ENCODE data around the gene RAD51. TPM values are rescaled to one million over a fixed set of nuclear protein-coding genes. Genes with fewer than 3 reads are reported as not detected.

Gene RAD51
- total and polyA plus RNA-seq, 4 donors: 2.5 to 7.9 (median 5.0) TPM

- Histone ChIP-seq H3K4me1 (ENCODE audit: control insufficient read depth, insufficient read depth, low read length) (no peaks in the 10 kb centered on the region), H3K27ac (ENCODE audit: low read depth, low read length) (no peak overlapping the region), H3K9me3 (ENCODE audit: control insufficient read depth, insufficient read depth, low read length) (no peaks in the 10 kb centered on the region), H3K27me3 (ENCODE audit: control insufficient read depth, insufficient read depth, low read length) (no peaks in the 10 kb centered on the region), H3K36me3 (ENCODE audit: control insufficient read depth, insufficient read depth, low read length) (peaks cover 68% of the 10 kb centered on the region), H3K4me3 (ENCODE audit: low read depth, low read length) (no peak overlapping the region)
- DNase-seq (ENCODE audit: low read depth in 4 of 6, low spot score in 6 of 6): no peak
- WGBS (ENCODE audit: insufficient coverage): no CpG with 5 or more reads among the region's 2 CpGs
Observed at GRCh38 chr15:40739854-40740253, 44.9 kb downstream of the RAD51 start.

GRCh38 chr15:40743485-40743901 lies 48.5 kb downstream of the RAD51 start:
- no peak for DNase-seq (ENCODE audit: low read depth in 4 of 6, low spot score in 6 of 6)
- no CpG with 5 or more reads among the region's 2 CpGs for WGBS (ENCODE audit: insufficient coverage)
- no peaks in the 10 kb centered on the region for H3K4me1 ChIP-seq (ENCODE audit: control insufficient read depth, insufficient read depth, low read length)
- peaks cover 65% of the 10 kb centered on the region for H3K36me3 ChIP-seq (ENCODE audit: control insufficient read depth, insufficient read depth, low read length)
- H3K4me3 ChIP-seq (ENCODE audit: low read depth, low read length): no peak overlapping the region
- no peak overlapping the region for H3K27ac ChIP-seq (ENCODE audit: low read depth, low read length)
- H3K9me3 ChIP-seq (ENCODE audit: control insufficient read depth, insufficient read depth, low read length): no peaks in the 10 kb centered on the region
- H3K27me3 ChIP-seq (ENCODE audit: control insufficient read depth, insufficient read depth, low read length): no peaks in the 10 kb centered on the region

GRCh38 chr15:40743921-40744814 lies 49.2 kb downstream of the RAD51 start:
- no peak for DNase-seq (ENCODE audit: low read depth in 4 of 6, low spot score in 6 of 6)
- WGBS (ENCODE audit: insufficient coverage): 83% methylated on average over 9 of the region's 12 CpGs
- no peaks in the 10 kb centered on the region for H3K27me3 ChIP-seq (ENCODE audit: control insufficient read depth, insufficient read depth, low read length)
- H3K9me3 ChIP-seq (ENCODE audit: control insufficient read depth, insufficient read depth, low read length): no peaks in the 10 kb centered on the region
- no peaks in the 10 kb centered on the region for H3K4me1 ChIP-seq (ENCODE audit: control insufficient read depth, insufficient read depth, low read length)
- no peak overlapping the region for H3K4me3 ChIP-seq (ENCODE audit: low read depth, low read length)
- no peak overlapping the region for H3K27ac ChIP-seq (ENCODE audit: low read depth, low read length)
- peaks cover 68% of the 10 kb centered on the region for H3K36me3 ChIP-seq (ENCODE audit: control insufficient read depth, insufficient read depth, low read length)

GRCh38 chr15:40744815-40745152 lies 49.8 kb downstream of the RAD51 start:
- no peak for DNase-seq (ENCODE audit: low read depth in 4 of 6, low spot score in 6 of 6)
- H3K27ac ChIP-seq (ENCODE audit: low read depth, low read length): no peak overlapping the region
- H3K36me3 ChIP-seq (ENCODE audit: control insufficient read depth, insufficient read depth, low read length): peaks cover 64% of the 10 kb centered on the region
- H3K4me1 ChIP-seq (ENCODE audit: control insufficient read depth, insufficient read depth, low read length): no peaks in the 10 kb centered on the region
- H3K27me3 ChIP-seq (ENCODE audit: control insufficient read depth, insufficient read depth, low read length): no peaks in the 10 kb centered on the region
- WGBS (ENCODE audit: insufficient coverage): 51% methylated on average over 3 of the region's 5 CpGs
- no peak overlapping the region for H3K4me3 ChIP-seq (ENCODE audit: low read depth, low read length)
- no peaks in the 10 kb centered on the region for H3K9me3 ChIP-seq (ENCODE audit: control insufficient read depth, insufficient read depth, low read length)

GRCh38 chr15:40746916-40747418 lies 52.0 kb downstream of the RAD51 start:
- H3K27me3 ChIP-seq (ENCODE audit: control insufficient read depth, insufficient read depth, low read length): no peaks in the 10 kb centered on the region
- H3K4me3 ChIP-seq (ENCODE audit: low read depth, low read length): no peak overlapping the region
- WGBS (ENCODE audit: insufficient coverage): 92% methylated on average over 2 of the region's 3 CpGs
- no peaks in the 10 kb centered on the region for H3K4me1 ChIP-seq (ENCODE audit: control insufficient read depth, insufficient read depth, low read length)
- DNase-seq (ENCODE audit: low read depth in 4 of 6, low spot score in 6 of 6): no peak
- H3K27ac ChIP-seq (ENCODE audit: low read depth, low read length): no peak overlapping the region
- peaks cover 61% of the 10 kb centered on the region for H3K36me3 ChIP-seq (ENCODE audit: control insufficient read depth, insufficient read depth, low read length)
- no peaks in the 10 kb centered on the region for H3K9me3 ChIP-seq (ENCODE audit: control insufficient read depth, insufficient read depth, low read length)

GRCh38 chr15:40747685-40748631 lies 53.0 kb downstream of the RAD51 start:
- Histone ChIP-seq H3K36me3 (ENCODE audit: control insufficient read depth, insufficient read depth, low read length) (peaks cover 62% of the 10 kb centered on the region), H3K27me3 (ENCODE audit: control insufficient read depth, insufficient read depth, low read length) (no peaks in the 10 kb centered on the region), H3K4me1 (ENCODE audit: control insufficient read depth, insufficient read depth, low read length) (peaks cover under 1% of the 10 kb centered on the region), H3K9me3 (ENCODE audit: control insufficient read depth, insufficient read depth, low read length) (no peaks in the 10 kb centered on the region), H3K4me3 (ENCODE audit: low read depth, low read length) (no peak overlapping the region), H3K27ac (ENCODE audit: low read depth, low read length) (no peak overlapping the region)
- WGBS (ENCODE audit: insufficient coverage): 88% methylated on average over 6 of the region's 7 CpGs
- DNase-seq (ENCODE audit: low read depth in 4 of 6, low spot score in 6 of 6): no peak

- DNase-seq (ENCODE audit: low read depth in 4 of 6, low spot score in 6 of 6): no peak
- Histone ChIP-seq H3K9me3 (ENCODE audit: control insufficient read depth, insufficient read depth, low read length) (no peaks in the 10 kb centered on the region), H3K27me3 (ENCODE audit: control insufficient read depth, insufficient read depth, low read length) (no peaks in the 10 kb centered on the region), H3K4me1 (ENCODE audit: control insufficient read depth, insufficient read depth, low read length) (peaks cover 10% of the 10 kb centered on the region), H3K36me3 (ENCODE audit: control insufficient read depth, insufficient read depth, low read length) (peaks cover 50% of the 10 kb centered on the region), H3K4me3 (ENCODE audit: low read depth, low read length) (no peak overlapping the region), H3K27ac (ENCODE audit: low read depth, low read length) (no peak overlapping the region)
- 100% methylated on average over 2 of the region's 4 CpGs for WGBS (ENCODE audit: insufficient coverage)
Observed at GRCh38 chr15:40749151-40749630, 54.2 kb downstream of the RAD51 start.

GRCh38 chr15:40750885-40751284 lies 55.9 kb downstream of the RAD51 start:
- H3K27me3 ChIP-seq (ENCODE audit: control insufficient read depth, insufficient read depth, low read length): no peaks in the 10 kb centered on the region
- H3K4me1 ChIP-seq (ENCODE audit: control insufficient read depth, insufficient read depth, low read length): peaks cover 21% of the 10 kb centered on the region
- peaks cover 34% of the 10 kb centered on the region for H3K36me3 ChIP-seq (ENCODE audit: control insufficient read depth, insufficient read depth, low read length)
- WGBS (ENCODE audit: insufficient coverage): 100% methylated on average over 2 of the region's 4 CpGs
- no peaks in the 10 kb centered on the region for H3K9me3 ChIP-seq (ENCODE audit: control insufficient read depth, insufficient read depth, low read length)
- no peak overlapping the region for H3K4me3 ChIP-seq (ENCODE audit: low read depth, low read length)
- DNase-seq (ENCODE audit: low read depth in 4 of 6, low spot score in 6 of 6): no peak
- H3K27ac ChIP-seq (ENCODE audit: low read depth, low read length): no peak overlapping the region

GRCh38 chr15:40751745-40752144 lies 56.8 kb downstream of the RAD51 start:
- Histone ChIP-seq H3K4me1 (ENCODE audit: control insufficient read depth, insufficient read depth, low read length) (peaks cover 23% of the 10 kb centered on the region), H3K9me3 (ENCODE audit: control insufficient read depth, insufficient read depth, low read length) (no peaks in the 10 kb centered on the region), H3K27me3 (ENCODE audit: control insufficient read depth, insufficient read depth, low read length) (no peaks in the 10 kb centered on the region), H3K4me3 (ENCODE audit: low read depth, low read length) (no peak overlapping the region), H3K27ac (ENCODE audit: low read depth, low read length) (no peak overlapping the region), H3K36me3 (ENCODE audit: control insufficient read depth, insufficient read depth, low read length) (peaks cover 32% of the 10 kb centered on the region)
- DNase-seq (ENCODE audit: low read depth in 4 of 6, low spot score in 6 of 6): no peak
- 95% methylated on average over 9 of the region's 12 CpGs for whole genome bisulfite sequencing (ENCODE audit: insufficient coverage)
